Sigmoid colon (tissue), 3 donors: Measurements from ENCODE around the gene FIBCD1.

Experiments
- POLR2A ChIP-seq, 2 donors: fragments of 450-650 bp; IDR thresholded peaks; one replicate each; pipeline ENCODE4 v1.6.1; 2016; ENCODE audit warnings: antibody characterized with exemption in 2 of 2, mild to moderate bottlenecking in 2 of 2, moderate library complexity in 2 of 2
- TF ChIP-seq, protein P1 (sequence below), 4 experiments: fragments of 450-650 bp in 3 of 4; fragments of 200-600 bp in 1 of 4; IDR thresholded peaks; one replicate each; pipeline ENCODE4 v1.5.1; 2016 to 2019; ENCODE audit warnings: antibody characterized with exemption in 4 of 4, mild to moderate bottlenecking in 3 of 4, moderate library complexity in 2 of 4

DNA sequence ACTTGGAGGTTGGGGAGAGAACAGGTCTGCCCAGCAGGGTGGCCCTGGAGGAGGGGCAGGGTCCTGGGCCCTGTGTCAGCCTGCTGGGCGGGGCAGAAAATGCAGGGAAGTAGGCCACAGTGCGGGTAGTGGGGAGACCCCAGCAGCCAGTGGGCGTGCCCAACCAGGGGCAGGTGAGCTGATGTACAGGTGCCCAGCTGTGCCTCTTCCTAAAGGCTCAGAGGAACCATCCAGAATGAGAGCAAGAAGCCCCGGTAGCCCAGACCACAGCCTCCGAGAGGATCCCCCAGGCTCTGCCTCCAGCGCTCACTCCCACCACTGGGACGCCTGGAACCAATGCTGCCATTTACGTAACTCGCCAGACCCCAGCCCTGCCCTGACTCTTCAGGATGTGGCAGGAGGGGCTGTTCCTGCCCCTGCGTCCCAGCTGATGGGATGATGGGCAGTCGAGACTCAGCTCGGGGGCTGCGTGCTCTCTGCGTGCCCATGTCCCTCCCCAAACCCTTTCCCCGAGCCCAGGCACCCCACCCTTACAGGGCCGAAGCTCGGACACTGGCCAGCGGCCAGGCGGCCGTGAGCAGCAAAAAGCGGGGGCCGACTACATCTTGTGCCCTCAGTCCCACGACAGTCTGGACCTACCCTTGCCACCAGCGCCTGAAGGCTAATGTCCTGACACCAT is 24.5 kb downstream of the FIBCD1 start:
- TF ChIP-seq POLR2A (IDR thresholded peaks at IDR 0.05), result no peak
- TF ChIP-seq, protein P1, sequence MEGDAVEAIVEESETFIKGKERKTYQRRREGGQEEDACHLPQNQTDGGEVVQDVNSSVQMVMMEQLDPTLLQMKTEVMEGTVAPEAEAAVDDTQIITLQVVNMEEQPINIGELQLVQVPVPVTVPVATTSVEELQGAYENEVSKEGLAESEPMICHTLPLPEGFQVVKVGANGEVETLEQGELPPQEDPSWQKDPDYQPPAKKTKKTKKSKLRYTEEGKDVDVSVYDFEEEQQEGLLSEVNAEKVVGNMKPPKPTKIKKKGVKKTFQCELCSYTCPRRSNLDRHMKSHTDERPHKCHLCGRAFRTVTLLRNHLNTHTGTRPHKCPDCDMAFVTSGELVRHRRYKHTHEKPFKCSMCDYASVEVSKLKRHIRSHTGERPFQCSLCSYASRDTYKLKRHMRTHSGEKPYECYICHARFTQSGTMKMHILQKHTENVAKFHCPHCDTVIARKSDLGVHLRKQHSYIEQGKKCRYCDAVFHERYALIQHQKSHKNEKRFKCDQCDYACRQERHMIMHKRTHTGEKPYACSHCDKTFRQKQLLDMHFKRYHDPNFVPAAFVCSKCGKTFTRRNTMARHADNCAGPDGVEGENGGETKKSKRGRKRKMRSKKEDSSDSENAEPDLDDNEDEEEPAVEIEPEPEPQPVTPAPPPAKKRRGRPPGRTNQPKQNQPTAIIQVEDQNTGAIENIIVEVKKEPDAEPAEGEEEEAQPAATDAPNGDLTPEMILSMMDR (IDR thresholded peaks at IDR 0.05), result no peak
